NB4 (cell line): ENCODE measurements around the gene FOXP3.

Source experiments
- CTCF ChIP-seq: IDR thresholded peaks from one replicate; pipeline ENCODE4 v1.5.1; 2012; ENCODE audit warnings: low read depth, low read length
- MAX ChIP-seq: IDR thresholded peaks from 2 replicates; pipeline ENCODE4 v1.6.1; 2011; ENCODE audit warnings: low read depth, low read length
- MYC ChIP-seq: IDR thresholded peaks from 2 replicates; pipeline ENCODE4 v1.6.1; 2011; ENCODE audit warnings: low read depth, low read length
- POLR2A ChIP-seq: IDR thresholded peaks from 2 replicates; pipeline ENCODE4 v1.6.1; 2011; ENCODE audit warnings: mild to moderate bottlenecking; ENCODE audit not compliant: insufficient read length; ENCODE audit errors: extremely low read depth

- TF ChIP-seq CTCF (no peak), POLR2A (no peak), MYC (no peak), MAX (no peak)
Measured at GRCh38 chrX:49244207-49244606, 20.3 kb downstream of the FOXP3 start.
